OCI-LY1 (cell line): ENCODE measurements around the gene DLGAP4.

Source experiments
- CTCF ChIP-seq: fragments of 200-600 bp; sonication (generic), shearing (Covaris generic); IDR thresholded peaks from 2 replicates; pipeline ENCODE4 v1.5.1; 2017; ENCODE audit warnings: mild to moderate bottlenecking, antibody characterized with exemption, low read length, moderate library complexity, mixed read lengths
- EZH2 ChIP-seq: fragments of 200-600 bp; sonication (generic), shearing (Covaris generic); IDR thresholded peaks from 2 replicates; pipeline ENCODE4 v1.8.0; 2017; ENCODE audit warnings: borderline replicate concordance, mixed run types, mild to moderate bottlenecking, antibody characterized with exemption, low read length, moderate library complexity, mixed read lengths

DNA sequence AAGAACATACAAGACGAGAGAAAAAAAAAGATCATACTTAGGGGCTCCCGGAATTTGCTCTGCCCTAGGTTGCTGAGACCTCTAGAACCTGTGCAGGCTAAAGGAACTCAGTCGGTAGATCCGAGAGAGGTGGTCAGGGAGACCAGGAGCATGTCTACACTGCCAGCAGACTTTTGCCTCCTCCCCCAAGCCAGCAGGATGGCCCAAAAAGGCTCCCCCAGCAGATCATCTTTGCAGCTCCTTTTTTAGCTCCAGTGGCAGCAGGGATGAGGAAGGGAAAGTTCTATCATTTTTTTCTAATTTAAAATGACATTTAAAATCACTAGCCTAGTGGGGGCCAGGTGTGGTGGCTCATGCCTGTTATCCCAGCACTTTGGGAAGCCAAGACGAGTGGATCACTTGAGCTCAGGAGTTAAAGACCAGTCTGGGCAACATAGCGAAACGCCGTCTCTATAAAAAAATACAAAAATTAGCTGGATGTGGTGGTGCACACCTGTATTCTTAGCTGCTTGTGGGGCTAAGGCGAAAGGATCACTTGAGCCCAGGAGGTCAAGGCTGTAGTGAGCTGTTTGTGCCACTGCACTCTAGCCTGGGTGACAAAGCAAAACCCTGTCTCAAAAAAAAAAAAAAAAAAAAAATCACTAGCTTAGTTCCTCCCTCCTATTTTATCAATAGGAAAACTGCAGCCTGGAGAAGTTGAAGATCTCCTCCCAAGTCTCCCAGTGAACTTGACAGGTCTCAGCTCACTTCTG, 165.9 kb downstream of the DLGAP4 start:
- TF ChIP-seq CTCF (no peak), EZH2 (no peak)
